Activated naive CD4-positive, alpha-beta T cell treated with anti-CD3 and anti-CD28 coated beads, Interleukin-2, amount 10 ng/mL, durations not matched to agents 7 days and 5 days (primary cell): ENCODE measurements around the gene PRKAR1B.

Source experiments
- CTCF ChIA-PET: fragments of 350-600 bp; sonication (Branson Sonifier 250); formaldehyde crosslinking; loops from one replicate; lab custom pipeline; 2021; ENCODE audit warnings: antibody characterized with exemption; lab: Charles Lee
- DNase-seq: peaks from one replicate; pipeline ENCODE4 v3.0.0-alpha.2; 2020
- H3K27ac Mint-ChIP-seq: one replicate; pipeline ENCODE4 v1.8.0; 2021; ENCODE audit warnings: mild to moderate bottlenecking, moderate library complexity, mixed read lengths
- H3K27me3 Mint-ChIP-seq: one replicate; pipeline ENCODE4 v1.8.0; 2021; ENCODE audit warnings: mild to moderate bottlenecking, mixed read lengths
- H3K36me3 Mint-ChIP-seq: one replicate; pipeline ENCODE4 v1.8.0; 2021; ENCODE audit warnings: mixed read lengths
- H3K4me1 Mint-ChIP-seq: one replicate; pipeline ENCODE4 v1.8.0; 2021; ENCODE audit warnings: mixed read lengths
- H3K4me3 Mint-ChIP-seq: one replicate; pipeline ENCODE4 v1.8.0; 2021; ENCODE audit warnings: mild to moderate bottlenecking, moderate library complexity, mixed read lengths
- H3K9me3 Mint-ChIP-seq: one replicate; pipeline ENCODE4 v1.8.0; 2021; ENCODE audit warnings: mixed read lengths

The PRKAR1B gene

GRCh38 chr7:570801-571070 is 156.3 kb downstream of the PRKAR1B start:
- no peak overlapping the region for H3K27ac Mint-ChIP-seq
- peaks cover under 1% of the 10 kb centered on the region for H3K36me3 Mint-ChIP-seq
- H3K4me1 Mint-ChIP-seq = no peaks in the 10 kb centered on the region
- H3K27me3 Mint-ChIP-seq = no peaks in the 10 kb centered on the region
- no peak overlapping the region for H3K4me3 Mint-ChIP-seq
- CTCF ChIA-PET = no interaction called here
- no peak for DNase-seq
- no peaks in the 10 kb centered on the region for H3K9me3 Mint-ChIP-seq

GRCh38 chr7:569996-570800 is 156.9 kb downstream of the PRKAR1B start:
- CTCF ChIA-PET = no interaction called here
- Mint-ChIP-seq H3K4me1 (no peaks in the 10 kb centered on the region), H3K27ac (no peak overlapping the region), H3K27me3 (no peaks in the 10 kb centered on the region), H3K36me3 (no peaks in the 10 kb centered on the region), H3K9me3 (no peaks in the 10 kb centered on the region), H3K4me3 (no peak overlapping the region)
- DNase-seq = no peak

GRCh38 chr7:569071-569855 is 157.8 kb downstream of the PRKAR1B start:
- Mint-ChIP-seq H3K9me3 (no peaks in the 10 kb centered on the region), H3K36me3 (no peaks in the 10 kb centered on the region), H3K4me1 (no peaks in the 10 kb centered on the region), H3K27ac (no peak overlapping the region), H3K4me3 (no peak overlapping the region), H3K27me3 (no peaks in the 10 kb centered on the region)
- CTCF ChIA-PET = no interaction called here
- DNase-seq = no peak

GRCh38 chr7:568031-568951 is 158.8 kb downstream of the PRKAR1B start:
- Mint-ChIP-seq H3K27ac (no peak overlapping the region), H3K36me3 (no peaks in the 10 kb centered on the region), H3K4me3 (no peak overlapping the region), H3K9me3 (no peaks in the 10 kb centered on the region), H3K4me1 (no peaks in the 10 kb centered on the region), H3K27me3 (no peaks in the 10 kb centered on the region)
- CTCF ChIA-PET = no interaction called here
- DNase-seq = no peak

GRCh38 chr7:567305-567883 is 159.7 kb downstream of the PRKAR1B start:
- H3K27ac Mint-ChIP-seq = no peak overlapping the region
- no peaks in the 10 kb centered on the region for H3K4me1 Mint-ChIP-seq

GRCh38 chr7:566100-566499 is 161.0 kb downstream of the PRKAR1B start:
- no peak for DNase-seq
- no peaks in the 10 kb centered on the region for H3K9me3 Mint-ChIP-seq
- no peak overlapping the region for H3K27ac Mint-ChIP-seq
- H3K36me3 Mint-ChIP-seq = no peaks in the 10 kb centered on the region
- H3K4me1 Mint-ChIP-seq = no peaks in the 10 kb centered on the region
- no peaks in the 10 kb centered on the region for H3K27me3 Mint-ChIP-seq
- no peak overlapping the region for H3K4me3 Mint-ChIP-seq
- CTCF ChIA-PET = no interaction called here

More at GRCh38 chr7:567305-567883, 159.7 kb downstream of the PRKAR1B start:
- CTCF ChIA-PET = no interaction called here
- Mint-ChIP-seq H3K4me3 (no peak overlapping the region), H3K27me3 (no peaks in the 10 kb centered on the region), H3K36me3 (no peaks in the 10 kb centered on the region), H3K9me3 (no peaks in the 10 kb centered on the region)
- no peak for DNase-seq

GRCh38 chr7:564176-564865 is 162.8 kb downstream of the PRKAR1B start:
- H3K27me3 Mint-ChIP-seq = no peaks in the 10 kb centered on the region
- CTCF ChIA-PET = no interaction called here
- H3K27ac Mint-ChIP-seq = no peak overlapping the region

GRCh38 chr7:563629-564170 is 163.4 kb downstream of the PRKAR1B start:
- Mint-ChIP-seq H3K27me3 (no peaks in the 10 kb centered on the region), H3K36me3 (no peaks in the 10 kb centered on the region), H3K4me1 (no peaks in the 10 kb centered on the region), H3K27ac (no peak overlapping the region), H3K4me3 (no peak overlapping the region), H3K9me3 (no peaks in the 10 kb centered on the region)
- CTCF ChIA-PET = no interaction called here
- DNase-seq = no peak

More at GRCh38 chr7:564176-564865, 162.8 kb downstream of the PRKAR1B start:
- H3K36me3 Mint-ChIP-seq = no peaks in the 10 kb centered on the region
- no peak for DNase-seq
- no peaks in the 10 kb centered on the region for H3K9me3 Mint-ChIP-seq
- no peak overlapping the region for H3K4me3 Mint-ChIP-seq
- no peaks in the 10 kb centered on the region for H3K4me1 Mint-ChIP-seq

- no peak for DNase-seq
- CTCF ChIA-PET = no interaction called here
- H3K4me1 Mint-ChIP-seq = no peaks in the 10 kb centered on the region
- no peak overlapping the region for H3K27ac Mint-ChIP-seq
- no peaks in the 10 kb centered on the region for H3K36me3 Mint-ChIP-seq
- no peak overlapping the region for H3K4me3 Mint-ChIP-seq
- no peaks in the 10 kb centered on the region for H3K9me3 Mint-ChIP-seq
- H3K27me3 Mint-ChIP-seq = no peaks in the 10 kb centered on the region
Measured at GRCh38 chr7:562789-563628, 164.1 kb downstream of the PRKAR1B start.

- Mint-ChIP-seq H3K27me3 (no peaks in the 10 kb centered on the region), H3K4me3 (no peak overlapping the region), H3K9me3 (no peaks in the 10 kb centered on the region), H3K4me1 (no peaks in the 10 kb centered on the region), H3K36me3 (no peaks in the 10 kb centered on the region), H3K27ac (no peak overlapping the region)
- CTCF ChIA-PET = no interaction called here
- DNase-seq = no peak
Measured at GRCh38 chr7:562374-562675, 164.8 kb downstream of the PRKAR1B start.

- no peaks in the 10 kb centered on the region for H3K4me1 Mint-ChIP-seq
- DNase-seq = no peak
- H3K36me3 Mint-ChIP-seq = no peaks in the 10 kb centered on the region
- CTCF ChIA-PET = no interaction called here
- no peak overlapping the region for H3K27ac Mint-ChIP-seq
- no peaks in the 10 kb centered on the region for H3K9me3 Mint-ChIP-seq
- no peak overlapping the region for H3K4me3 Mint-ChIP-seq
- H3K27me3 Mint-ChIP-seq = no peaks in the 10 kb centered on the region
Measured at GRCh38 chr7:561631-562373, 165.3 kb downstream of the PRKAR1B start.

GRCh38 chr7:560966-561630 is 166.0 kb downstream of the PRKAR1B start:
- Mint-ChIP-seq H3K4me1 (no peaks in the 10 kb centered on the region), H3K36me3 (no peaks in the 10 kb centered on the region), H3K4me3 (no peak overlapping the region), H3K27me3 (no peaks in the 10 kb centered on the region), H3K9me3 (no peaks in the 10 kb centered on the region), H3K27ac (no peak overlapping the region)
- DNase-seq = no peak
- CTCF ChIA-PET = no interaction called here
